ENCODE measurements around the gene CREB3L2.

CREB3L2 gene

GRCh38 chr7:137951700-137952425, 50.0 kb downstream of the CREB3L2 start:
- DNase-seq (ENCODE audit: low read depth in 2 of 2): no peak

GRCh38 chr7:137950967-137951366, 50.9 kb downstream of the CREB3L2 start:
- no peak for DNase-seq (ENCODE audit: low read depth in 2 of 2)

DNA sequence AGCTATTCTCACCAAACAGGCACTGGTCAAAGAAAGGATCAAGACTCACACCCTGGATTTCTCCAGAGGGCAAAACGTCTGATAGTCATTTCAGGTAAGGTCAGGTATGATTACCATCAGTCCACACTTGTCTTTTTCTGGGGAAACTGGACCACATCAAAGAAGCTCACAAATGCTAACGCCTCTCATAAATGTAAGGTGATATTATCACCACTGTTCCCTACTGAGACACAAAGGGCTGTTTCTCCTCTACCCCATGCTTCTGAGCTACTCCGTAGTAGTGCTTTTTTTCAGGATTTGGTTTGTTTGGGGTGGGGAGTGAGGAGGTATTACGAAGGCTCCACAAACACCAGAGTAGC, 51.6 kb downstream of the CREB3L2 start:
- DNase-seq (ENCODE audit: low read depth in 2 of 2): no peak

- DNase-seq (ENCODE audit: low read depth in 2 of 2): no peak
Observed at GRCh38 chr7:137949416-137950262, 52.2 kb downstream of the CREB3L2 start.

- DNase-seq (ENCODE audit: low read depth in 2 of 2): no peak
Observed at GRCh38 chr7:137948845-137949330, 53.0 kb downstream of the CREB3L2 start.

- no peak for DNase-seq (ENCODE audit: low read depth in 2 of 2)
Observed at GRCh38 chr7:137948083-137948844, 53.6 kb downstream of the CREB3L2 start.

GRCh38 chr7:137947046-137947445, 54.8 kb downstream of the CREB3L2 start:
- no peak for DNase-seq (ENCODE audit: low read depth in 2 of 2)

- no peak for DNase-seq (ENCODE audit: low read depth in 2 of 2)
Observed at GRCh38 chr7:137946011-137946410, 55.9 kb downstream of the CREB3L2 start.

- no peak for DNase-seq (ENCODE audit: low read depth in 2 of 2)
Observed at GRCh38 chr7:137944168-137944567, 57.7 kb downstream of the CREB3L2 start.

DNA sequence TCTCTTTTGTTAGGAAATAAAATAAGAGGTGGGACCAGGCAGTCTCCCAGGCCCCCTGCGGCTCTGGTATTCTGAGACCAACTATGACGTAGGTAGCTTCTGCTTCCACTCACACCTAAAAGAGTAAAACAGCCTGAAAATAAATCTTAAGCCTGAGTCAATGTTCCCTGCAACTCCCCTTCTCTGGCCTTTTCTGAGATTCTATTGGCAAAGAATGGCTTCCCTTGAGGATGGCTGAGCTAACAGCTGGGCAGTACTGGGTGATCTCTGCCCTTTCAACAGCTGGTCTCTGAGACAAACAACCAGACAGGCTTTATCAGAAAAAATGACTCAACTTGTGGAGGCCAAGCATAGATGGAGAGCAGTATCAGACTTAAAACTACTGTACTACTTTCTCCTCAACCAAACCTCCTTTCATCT, 58.7 kb downstream of the CREB3L2 start:
- DNase-seq (ENCODE audit: low read depth in 2 of 2): no peak

DNA sequence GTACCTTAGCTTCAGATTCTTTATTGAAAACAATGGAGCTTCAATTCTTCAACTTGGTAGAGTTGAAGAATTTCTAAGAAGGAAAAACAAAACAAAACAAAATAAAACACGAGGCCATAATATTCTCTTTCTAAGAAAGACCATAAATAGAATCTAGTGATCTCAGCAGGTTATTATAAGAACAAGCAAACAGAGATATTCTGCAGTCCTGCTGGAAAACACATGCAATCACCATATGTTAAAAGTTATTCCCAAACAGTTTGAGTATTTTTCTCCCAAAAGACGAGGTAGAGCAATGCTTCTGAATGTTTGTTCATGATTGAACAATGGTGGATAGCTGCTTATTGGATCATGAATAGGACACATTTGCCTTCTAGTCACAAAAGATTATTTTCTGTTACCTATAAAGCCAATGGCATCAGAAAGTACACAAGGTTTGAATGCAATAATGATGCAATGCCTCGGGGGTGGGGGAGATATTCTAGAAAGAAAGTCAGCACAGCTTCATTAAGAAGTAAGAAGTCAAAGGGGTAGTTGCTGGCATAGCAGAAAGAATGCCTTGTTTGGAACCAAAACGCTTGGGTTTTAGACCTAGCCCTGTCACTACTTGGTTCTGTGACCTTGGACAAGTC, 59.3 kb downstream of the CREB3L2 start:
- no peak for DNase-seq (ENCODE audit: low read depth in 2 of 2)

DNA sequence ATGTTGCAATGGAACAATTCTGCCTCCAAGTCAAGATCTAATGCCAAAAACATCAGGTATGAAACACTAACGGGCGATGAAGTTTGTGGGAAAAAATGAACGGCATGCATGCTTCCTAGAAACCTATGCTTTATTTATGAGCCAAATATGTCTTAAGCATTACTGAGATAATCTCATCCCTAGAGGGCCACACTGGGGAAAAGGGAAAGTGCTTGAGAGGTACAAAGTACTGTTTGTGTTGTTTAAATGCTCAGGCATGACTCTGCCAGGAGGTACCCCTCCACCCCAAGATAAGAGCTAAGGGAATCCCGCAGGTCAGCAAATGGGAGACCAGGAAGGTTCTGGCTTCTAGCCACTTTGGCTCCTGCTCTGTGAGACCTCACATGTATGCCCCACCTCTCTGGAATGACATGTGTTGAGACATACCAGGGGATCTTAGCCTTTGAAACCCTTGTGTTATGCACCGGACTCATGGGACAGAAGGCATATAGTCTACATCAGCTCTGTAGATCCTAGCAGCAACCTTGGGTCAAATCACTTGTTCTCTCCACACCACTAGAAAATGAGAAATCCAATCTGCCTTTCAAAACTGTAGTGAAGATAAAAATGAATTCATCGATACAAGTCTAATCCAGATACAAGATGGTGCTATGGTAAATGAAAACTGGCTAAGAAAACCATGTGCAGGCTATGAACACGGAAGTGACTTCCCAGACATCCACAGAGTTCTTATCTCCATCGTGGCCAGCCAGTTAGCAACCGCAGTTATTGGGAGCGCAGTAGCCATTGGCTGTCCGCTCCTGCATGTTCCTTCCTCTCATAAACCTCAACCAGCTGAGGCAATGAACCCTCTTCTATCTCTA, 61.0 kb downstream of the CREB3L2 start:
- peak; percentile 63 to 68 for DNase-seq (ENCODE audit: low read depth in 2 of 2)

- no peak for DNase-seq (ENCODE audit: low read depth in 2 of 2)
Observed at GRCh38 chr7:137940218-137940617, 61.7 kb downstream of the CREB3L2 start.

GRCh38 chr7:137937202-137937560, 64.7 kb downstream of the CREB3L2 start:
- no peak for DNase-seq (ENCODE audit: low read depth in 2 of 2)

- DNase-seq (ENCODE audit: low read depth in 2 of 2): no peak
Observed at GRCh38 chr7:137936509-137937201, 65.2 kb downstream of the CREB3L2 start.

DNA sequence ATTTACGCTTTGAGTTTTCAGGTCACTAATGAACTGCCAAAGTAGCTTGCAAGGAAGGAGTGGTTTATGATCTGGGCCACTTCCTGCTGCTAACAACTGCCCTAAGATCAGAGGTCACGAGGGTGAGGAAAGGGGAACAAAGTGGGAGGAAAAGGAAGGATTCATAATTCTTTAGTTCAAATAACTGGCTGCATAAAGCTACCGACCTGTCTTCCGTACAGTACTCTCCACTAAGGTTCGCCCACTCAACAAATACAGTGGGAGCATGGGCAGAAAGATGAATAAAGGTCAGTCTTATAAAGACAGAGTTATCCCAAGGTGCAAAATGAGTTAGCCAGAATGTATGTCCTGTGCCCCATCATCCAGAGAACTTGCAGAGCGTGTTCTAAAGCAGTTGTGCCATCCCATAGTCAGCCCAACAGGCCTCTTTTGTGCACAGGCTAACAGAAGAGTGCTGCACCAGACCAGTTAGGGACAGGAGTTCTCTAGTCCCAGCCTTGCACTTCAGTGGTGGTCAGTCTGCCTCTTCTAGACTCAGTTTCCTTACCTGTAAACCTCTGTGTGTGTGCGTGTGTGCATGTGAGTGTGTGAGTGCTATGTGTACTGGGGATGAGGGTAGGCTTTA, 65.9 kb downstream of the CREB3L2 start:
- DNase-seq (ENCODE audit: low read depth in 2 of 2): no peak

DNA sequence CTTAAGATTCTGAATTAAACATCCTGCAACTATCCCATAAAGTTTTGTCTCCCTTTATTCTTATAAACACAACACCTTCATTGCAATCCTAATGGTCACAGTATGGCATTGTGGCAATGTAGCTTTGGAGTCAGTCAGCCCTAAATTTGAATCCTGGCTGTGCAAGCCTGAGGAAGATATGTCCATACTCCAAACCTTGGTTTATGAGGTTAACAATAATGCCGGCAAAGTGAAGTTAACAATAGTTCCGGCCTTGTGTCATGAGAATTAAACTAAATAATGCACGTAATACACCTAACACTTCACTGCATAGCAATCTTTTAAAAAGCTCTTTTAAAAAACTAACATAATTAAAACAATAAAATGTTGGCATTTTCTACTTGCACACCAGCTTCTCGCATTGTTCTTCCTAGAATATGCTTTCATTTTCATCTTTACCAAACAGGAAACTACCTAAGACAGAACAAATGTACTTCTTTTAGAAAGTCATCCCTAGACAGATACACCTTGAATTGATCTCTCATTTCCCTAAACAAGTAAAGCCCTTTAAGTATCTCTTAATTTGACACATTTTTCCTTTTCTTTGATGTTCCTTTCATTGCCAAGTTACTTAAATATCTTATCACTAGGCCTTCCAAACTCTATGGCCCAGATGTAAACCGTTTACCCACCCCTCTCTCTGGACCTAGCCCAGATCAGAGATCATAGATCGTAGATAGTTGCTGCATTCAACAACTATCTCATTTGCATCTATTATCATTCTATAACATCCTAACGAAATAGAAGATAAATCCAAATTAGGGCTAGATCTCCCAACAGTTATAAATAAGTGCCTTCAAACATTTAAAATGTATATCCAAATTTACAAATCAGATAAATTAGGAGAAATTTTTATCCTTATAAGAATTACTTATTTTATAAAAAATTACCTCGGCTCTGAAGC, 66.7 kb downstream of the CREB3L2 start:
- DNase-seq (ENCODE audit: low read depth in 2 of 2): no peak

- DNase-seq (ENCODE audit: low read depth in 2 of 2): no peak
Observed at GRCh38 chr7:137934176-137934826, 67.6 kb downstream of the CREB3L2 start.

All from fibroblast of skin of left quadriceps (primary cell).